ENCODE results near the gene ATXN1.
"Not testable (repeated sequence)": the region's sequence is repeated elsewhere in the genome, so short reads cannot be mapped to it uniquely, and the experiment has no call there.

DNA sequence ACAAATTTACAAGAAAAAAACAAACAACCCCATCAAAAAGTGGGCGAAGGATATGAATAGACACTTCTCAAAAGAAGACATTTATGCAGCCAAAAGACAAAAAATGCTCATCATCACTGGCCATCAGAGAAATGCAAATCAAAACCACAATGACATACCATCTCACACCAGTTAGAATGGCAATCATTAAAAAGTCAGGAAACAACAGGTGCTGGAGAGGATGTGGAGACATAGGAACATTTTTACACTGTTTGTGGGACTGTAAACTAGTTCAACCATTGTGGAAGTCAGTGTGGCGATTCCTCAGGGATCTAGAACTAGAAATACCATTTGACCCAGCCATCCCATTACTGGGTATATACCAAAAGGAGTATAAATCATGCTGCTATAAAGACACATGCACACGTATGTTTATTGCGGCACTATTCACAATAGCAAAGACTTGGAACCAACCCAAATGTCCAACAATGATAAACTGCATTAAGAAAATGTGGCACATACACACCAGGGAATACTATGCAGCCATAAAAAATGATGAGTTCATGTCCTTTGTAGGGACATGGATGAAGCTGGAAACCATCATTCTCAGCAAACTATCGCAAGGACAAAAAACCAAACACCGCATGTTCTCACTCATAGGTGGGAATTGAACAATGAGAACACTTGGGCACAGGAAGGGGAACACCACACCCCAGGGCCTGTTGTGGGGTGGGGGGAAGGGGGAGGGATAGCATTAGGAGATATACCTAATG, 58.5 kb downstream of the ATXN1 start:
- TF ChIP-seq, protein P1, sequence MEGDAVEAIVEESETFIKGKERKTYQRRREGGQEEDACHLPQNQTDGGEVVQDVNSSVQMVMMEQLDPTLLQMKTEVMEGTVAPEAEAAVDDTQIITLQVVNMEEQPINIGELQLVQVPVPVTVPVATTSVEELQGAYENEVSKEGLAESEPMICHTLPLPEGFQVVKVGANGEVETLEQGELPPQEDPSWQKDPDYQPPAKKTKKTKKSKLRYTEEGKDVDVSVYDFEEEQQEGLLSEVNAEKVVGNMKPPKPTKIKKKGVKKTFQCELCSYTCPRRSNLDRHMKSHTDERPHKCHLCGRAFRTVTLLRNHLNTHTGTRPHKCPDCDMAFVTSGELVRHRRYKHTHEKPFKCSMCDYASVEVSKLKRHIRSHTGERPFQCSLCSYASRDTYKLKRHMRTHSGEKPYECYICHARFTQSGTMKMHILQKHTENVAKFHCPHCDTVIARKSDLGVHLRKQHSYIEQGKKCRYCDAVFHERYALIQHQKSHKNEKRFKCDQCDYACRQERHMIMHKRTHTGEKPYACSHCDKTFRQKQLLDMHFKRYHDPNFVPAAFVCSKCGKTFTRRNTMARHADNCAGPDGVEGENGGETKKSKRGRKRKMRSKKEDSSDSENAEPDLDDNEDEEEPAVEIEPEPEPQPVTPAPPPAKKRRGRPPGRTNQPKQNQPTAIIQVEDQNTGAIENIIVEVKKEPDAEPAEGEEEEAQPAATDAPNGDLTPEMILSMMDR (IDR thresholded peaks at IDR 0.05) = not testable (repeated sequence)
- not testable (repeated sequence) for TF ChIP-seq POLR2A (IDR thresholded peaks at IDR 0.05)

Measured in testis (tissue), 2 donors.